SK-N-SH (cell line): Measurements from ENCODE around the gene RNASE8. TPM values are rescaled to one million over a fixed set of nuclear protein-coding genes. Genes with fewer than 3 reads are reported as not detected.

ENCODE experiments used
- CTCF ChIA-PET: fragments of 300-600, 350-600 bp; formaldehyde crosslinking; extraction: SDS; loops from one replicate; lab custom pipeline; 2021; lab: Yijun Ruan, JAX
- POLR2A ChIA-PET: fragments of 350-600 bp; sonication (Branson Sonifier 250); formaldehyde crosslinking; extraction: SDS; loops from one replicate; lab custom pipeline; 2020; ENCODE audit warnings: antibody characterized with exemption, inconsistent platforms; lab: Yijun Ruan, JAX
- DNase-seq: peaks from one replicate; pipeline ENCODE4 v3.0.0; 2012
- H2AFZ ChIP-seq: fragments of 200-600 bp; sonication (generic); 2 replicates; pipeline ENCODE4 v1.8.1; 2016; ENCODE audit warnings: antibody characterized with exemption, mild to moderate bottlenecking, low read depth
- H3F3A ChIP-seq: fragments of 200-600 bp; sonication (generic); replicated peaks from 2 replicates; pipeline ENCODE3; 2016; ENCODE audit warnings: antibody characterized with exemption, mild to moderate bottlenecking; ENCODE audit not compliant: insufficient read depth
- H3K27ac ChIP-seq, 2 experiments: fragments of 200-500 bp in 1 of 2; fragments of 200-600 bp in 1 of 2; sonication (Bioruptor generic) in 1 of 2; sonication (generic), shearing (Covaris generic) in 1 of 2; 2 replicates each; pipeline versions ENCODE4 v1.5.1 to v1.6.1; 2014 to 2016; ENCODE audit warnings: low read depth in 2 of 2, inconsistent platforms in 1 of 2, low read length in 1 of 2, mild to moderate bottlenecking in 1 of 2, mixed read lengths in 1 of 2
- H3K27me3 ChIP-seq: fragments of 200-600 bp; sonication (generic), shearing (Covaris generic); 2 replicates; pipeline ENCODE4 v1.6.1; 2016; ENCODE audit warnings: mixed run types; ENCODE audit not compliant: insufficient read depth
- H3K36me3 ChIP-seq, 2 experiments: fragments of 200-500 bp in 1 of 2; fragments of 200-600 bp in 1 of 2; sonication (Bioruptor generic) in 1 of 2; sonication (generic) in 1 of 2; replicated peaks in 1 of 2; 2 replicates each; pipeline versions ENCODE3 to v1.5.1; 2014 to 2016; ENCODE audit warnings: low read length in 1 of 2, mild to moderate bottlenecking in 1 of 2; ENCODE audit not compliant: insufficient read depth in 2 of 2, control insufficient read depth in 1 of 2
- H3K4me1 ChIP-seq, 2 experiments: fragments of 200-500 bp in 1 of 2; fragments of 200-600 bp in 1 of 2; sonication (Bioruptor generic) in 1 of 2; sonication (generic), shearing (Covaris generic) in 1 of 2; 2 replicates each; pipeline versions ENCODE4 v1.5.1 to v1.6.1; 2014 to 2016; ENCODE audit warnings: low read depth in 1 of 2, low read length in 1 of 2, mixed run types in 1 of 2; ENCODE audit not compliant: insufficient read depth in 2 of 2, control insufficient read depth in 1 of 2
- H3K4me2 ChIP-seq: fragments of 200-600 bp; sonication (generic), shearing (Covaris generic); 2 replicates; pipeline ENCODE4 v1.6.1; 2017; ENCODE audit warnings: mixed run types
- H3K4me3 ChIP-seq, 2 experiments: fragments of 200-500 bp in 1 of 2; fragments of 200-600 bp in 1 of 2; sonication (Bioruptor generic) in 1 of 2; sonication (generic), shearing (Covaris generic) in 1 of 2; 2 replicates each; pipeline versions ENCODE4 v1.5.1 to v1.8.1; 2014 to 2016; ENCODE audit warnings: low read depth in 2 of 2, inconsistent platforms in 1 of 2, low read length in 1 of 2, mild to moderate bottlenecking in 1 of 2, mixed read lengths in 1 of 2, moderate library complexity in 1 of 2
- H3K79me2 ChIP-seq: fragments of 200-600 bp; sonication (generic); 2 replicates; pipeline ENCODE4 v1.8.1; 2017; ENCODE audit warnings: mild to moderate bottlenecking; ENCODE audit not compliant: insufficient read depth
- H3K9ac ChIP-seq: fragments of 200-600 bp; sonication (generic); 2 replicates; pipeline ENCODE4 v1.6.1; 2017; ENCODE audit warnings: mixed run types
- H3K9me2 ChIP-seq: fragments of 200-600 bp; sonication (generic); 2 replicates; pipeline ENCODE4 v1.6.1; 2017; ENCODE audit warnings: mixed run types
- H3K9me3 ChIP-seq: fragments of 200-600 bp; sonication (generic); 2 replicates; pipeline ENCODE4 v1.6.1; 2017; ENCODE audit warnings: mixed run types, mild to moderate bottlenecking, moderate library complexity
- H4K20me1 ChIP-seq: fragments of 200-600 bp; sonication (generic); 2 replicates; pipeline ENCODE4 v1.6.1; 2017; ENCODE audit warnings: mild to moderate bottlenecking, mixed run types; ENCODE audit not compliant: insufficient read depth
- ELF1 ChIP-seq: IDR thresholded peaks from 2 replicates; pipeline ENCODE4 v1.4.0; 2012
- EP300 ChIP-seq, 2 experiments: IDR thresholded peaks; 2 replicates each; pipeline versions ENCODE4 v1.4.0 to v1.6.1; 2012; ENCODE audit warnings: borderline replicate concordance in 1 of 2, low read depth in 1 of 2, low read length in 1 of 2
- EZH2phosphoT487 ChIP-seq: fragments of 200-600 bp; sonication (generic); IDR thresholded peaks from 2 replicates; pipeline ENCODE4 v1.6.1; 2017; ENCODE audit warnings: low read depth, mixed run types, mild to moderate bottlenecking, antibody characterized with exemption, moderate library complexity, borderline replicate concordance
- FOXJ3 ChIP-seq: sonication (generic); formaldehyde crosslinking; IDR thresholded peaks from 2 replicates; pipeline ENCODE4 v1.5.1; 2020; ENCODE audit warnings: mild to moderate bottlenecking, missing genetic modification reagents
- FOXM1 ChIP-seq: IDR thresholded peaks from 2 replicates; pipeline ENCODE4 v1.4.0; 2012; ENCODE audit warnings: low read depth, mild to moderate bottlenecking
- GATA2 ChIP-seq: sonication (generic); formaldehyde crosslinking; IDR thresholded peaks from 2 replicates; pipeline ENCODE4 v1.5.0; 2020; ENCODE audit warnings: mild to moderate bottlenecking, missing genetic modification reagents
- JUND ChIP-seq: IDR thresholded peaks from 2 replicates; pipeline ENCODE4 v1.4.0; 2012
- MXI1 ChIP-seq: IDR thresholded peaks from 2 replicates; pipeline ENCODE4 v1.6.1; 2012; ENCODE audit warnings: mild to moderate bottlenecking, low read depth, low read length, improper control_type of control experiment
- NRF1 ChIP-seq: IDR thresholded peaks from 2 replicates; pipeline ENCODE4 v1.6.1; 2012; ENCODE audit warnings: low read depth, mild to moderate bottlenecking, low read length
- POLR2AphosphoS5 ChIP-seq: IDR thresholded peaks from 2 replicates; pipeline ENCODE4 v1.6.1; 2012; ENCODE audit warnings: low read depth, low read length
- RAD21 ChIP-seq: IDR thresholded peaks from 2 replicates; pipeline ENCODE4 v1.6.1; 2012; ENCODE audit warnings: mild to moderate bottlenecking, low read length
- RCOR1 ChIP-seq: fragments of 150-350 bp; IDR thresholded peaks from 2 replicates; pipeline ENCODE4 v1.6.1; 2017; ENCODE audit warnings: antibody characterized with exemption, low read length
- RFX5 ChIP-seq: IDR thresholded peaks from 2 replicates; pipeline ENCODE4 v1.6.1; 2012; ENCODE audit warnings: mild to moderate bottlenecking, improper control_type of control experiment, low read length
- RXRA ChIP-seq: IDR thresholded peaks from 2 replicates; pipeline ENCODE4 v1.4.0; 2012; ENCODE audit warnings: low read depth, mild to moderate bottlenecking, borderline replicate concordance
- TAF1 ChIP-seq: IDR thresholded peaks from 2 replicates; pipeline ENCODE4 v1.6.1; 2012; ENCODE audit warnings: low read depth, mild to moderate bottlenecking, low read length, moderate library complexity, borderline replicate concordance
- TEAD4 ChIP-seq: IDR thresholded peaks from 2 replicates; pipeline ENCODE4 v1.4.0; 2012; ENCODE audit warnings: mild to moderate bottlenecking, borderline replicate concordance; ENCODE audit not compliant: insufficient read depth
- WGBS: methylation state at CpG from one replicate; pipeline ENCODE4 v1.1.6; 2017; ENCODE audit warnings: low lambda C conversion rate; 5-methylcytosine and 5-hydroxymethylcytosine counted together
- polyA plus RNA-seq, 3 experiments: library from polyadenylated mRNA; depleted of rRNA; stranded (reverse); fragments of >200 nt; gene quantifications; 2 replicates each; pipeline ENCODE4 v1.2.3, GENCODE V29; 2012
- TF ChIP-seq, protein P1 (sequence below): IDR thresholded peaks from 2 replicates; pipeline ENCODE4 v1.4.0; 2012; ENCODE audit warnings: low read depth
- TF ChIP-seq, protein P2 (sequence below): fragments of 150-350 bp; IDR thresholded peaks from 2 replicates; pipeline ENCODE4 v1.6.1; 2016; ENCODE audit warnings: mild to moderate bottlenecking, low read depth, low read length
- TF ChIP-seq, protein P3 (sequence below): IDR thresholded peaks from 2 replicates; pipeline ENCODE4 v1.4.0; 2012; ENCODE audit warnings: low read depth, borderline replicate concordance
- TF ChIP-seq, protein P4 (sequence below): IDR thresholded peaks from 2 replicates; pipeline ENCODE4 v1.6.1; 2012; ENCODE audit warnings: mild to moderate bottlenecking, low read depth, low read length, moderate library complexity

The RNASE8 gene
- polyA plus RNA-seq, 1 of the 3 experiments (the other 2 are of a cell fraction): not detected

DNA sequence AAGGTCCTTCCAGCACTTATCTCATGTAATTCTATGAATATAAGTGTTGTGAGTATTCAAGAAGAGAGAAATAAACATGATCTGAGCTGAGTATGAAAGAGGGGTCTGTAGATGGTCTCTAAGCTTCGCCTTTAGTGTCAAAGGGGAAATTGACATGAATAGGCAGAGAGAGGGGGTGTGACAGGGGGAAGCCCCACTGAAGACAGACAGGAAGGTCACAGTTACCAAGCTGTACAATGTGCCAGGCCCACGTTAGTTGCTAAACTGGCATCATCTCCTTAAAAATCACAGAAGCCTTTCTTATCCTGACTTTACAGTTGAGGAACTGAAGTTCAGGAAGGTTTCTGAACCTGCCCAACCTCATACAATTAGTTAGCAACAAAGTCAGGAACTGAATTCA is 20.1 kb downstream of the RNASE8 start:
- Histone ChIP-seq H3K9me2 (no peaks in the 10 kb centered on the region), H3K27me3 (no peaks in the 10 kb centered on the region), H3K4me3 (no peak overlapping the region), H3K9ac (no peak overlapping the region), H3K79me2 (peaks cover 28% of the 10 kb centered on the region), H3K36me3 (peaks cover 76 to 96% of the 10 kb centered on the region in 2 experiments), H3K27ac (no peak overlapping the region), H3F3A (peaks cover 3% of the 10 kb centered on the region), H3K4me1 (peaks cover 4 to 14% of the 10 kb centered on the region in 2 experiments; a peak in 3 of 4 replicates), H2AFZ (no peak overlapping the region), H3K4me2 (no peak overlapping the region), H4K20me1 (0 out of 2 replicates have a peak, but pooled peaks cover 8% of the 10 kb centered on the region), H3K9me3 (no peaks in the 10 kb centered on the region)
- 93% methylated on average over 2 of the region's 2 CpGs for WGBS
- no peak for TF ChIP-seq POLR2AphosphoS5
- TF ChIP-seq, protein P1, sequence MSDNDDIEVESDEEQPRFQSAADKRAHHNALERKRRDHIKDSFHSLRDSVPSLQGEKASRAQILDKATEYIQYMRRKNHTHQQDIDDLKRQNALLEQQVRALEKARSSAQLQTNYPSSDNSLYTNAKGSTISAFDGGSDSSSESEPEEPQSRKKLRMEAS: no peak
- TF ChIP-seq MXI1: no peak
- no peak for TF ChIP-seq EZH2phosphoT487
- TF ChIP-seq, protein P2, sequence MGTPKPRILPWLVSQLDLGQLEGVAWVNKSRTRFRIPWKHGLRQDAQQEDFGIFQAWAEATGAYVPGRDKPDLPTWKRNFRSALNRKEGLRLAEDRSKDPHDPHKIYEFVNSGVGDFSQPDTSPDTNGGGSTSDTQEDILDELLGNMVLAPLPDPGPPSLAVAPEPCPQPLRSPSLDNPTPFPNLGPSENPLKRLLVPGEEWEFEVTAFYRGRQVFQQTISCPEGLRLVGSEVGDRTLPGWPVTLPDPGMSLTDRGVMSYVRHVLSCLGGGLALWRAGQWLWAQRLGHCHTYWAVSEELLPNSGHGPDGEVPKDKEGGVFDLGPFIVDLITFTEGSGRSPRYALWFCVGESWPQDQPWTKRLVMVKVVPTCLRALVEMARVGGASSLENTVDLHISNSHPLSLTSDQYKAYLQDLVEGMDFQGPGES: no peak
- no peak for TF ChIP-seq TEAD4
- TF ChIP-seq JUND: no peak
- no peak for TF ChIP-seq FOXM1
- no peak for TF ChIP-seq GATA2
- TF ChIP-seq FOXJ3 (CRISPR knock-in tag): no peak
- TF ChIP-seq ELF1: no peak
- no peak for TF ChIP-seq EP300 (IDR thresholded peaks at IDR 0.05; ENCODE audit: borderline replicate concordance in 1 of 2, low read depth in 1 of 2, low read length in 1 of 2)
- no peak for TF ChIP-seq RAD21
- no peak for TF ChIP-seq TAF1
- TF ChIP-seq, protein P3, sequence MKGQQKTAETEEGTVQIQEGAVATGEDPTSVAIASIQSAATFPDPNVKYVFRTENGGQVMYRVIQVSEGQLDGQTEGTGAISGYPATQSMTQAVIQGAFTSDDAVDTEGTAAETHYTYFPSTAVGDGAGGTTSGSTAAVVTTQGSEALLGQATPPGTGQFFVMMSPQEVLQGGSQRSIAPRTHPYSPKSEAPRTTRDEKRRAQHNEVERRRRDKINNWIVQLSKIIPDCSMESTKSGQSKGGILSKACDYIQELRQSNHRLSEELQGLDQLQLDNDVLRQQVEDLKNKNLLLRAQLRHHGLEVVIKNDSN: no peak
- no peak for TF ChIP-seq NRF1
- TF ChIP-seq RFX5: no peak
- DNase-seq: no peak
- POLR2A ChIA-PET: no interaction called here
- CTCF ChIA-PET: interaction anchor here (2.1 to 3.5 kb wide), 3 partner anchors 15 to 63 kb away, joined by 11 to 14 read pairs (median 13); no protein-coding TSS in a partner anchor

DNA sequence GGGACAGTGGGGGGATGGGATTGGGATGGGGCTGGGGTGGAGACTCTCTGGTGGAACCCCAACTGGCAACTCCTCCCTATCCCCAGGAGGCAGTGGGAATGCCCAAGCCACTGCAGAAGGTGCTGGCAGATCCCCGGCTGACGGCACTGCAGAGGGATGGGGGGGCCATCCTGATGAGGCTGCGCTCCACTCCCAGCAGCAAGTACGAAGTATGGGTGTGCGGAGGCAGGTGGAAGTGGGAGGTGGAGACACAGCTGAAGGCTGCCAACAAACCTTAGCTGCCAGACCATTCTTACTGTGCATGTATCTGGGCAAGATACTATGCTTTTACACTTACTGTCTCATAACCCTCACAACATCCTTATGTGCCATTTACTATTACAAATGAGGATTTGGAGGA is 20.7 kb downstream of the RNASE8 start:
- 100% methylated on average over 5 of the region's 5 CpGs for WGBS
- Histone ChIP-seq H3K4me3 (no peak overlapping the region), H4K20me1 (0 out of 2 replicates have a peak, but pooled peaks cover 8% of the 10 kb centered on the region), H3K36me3 (peaks cover 76 to 95% of the 10 kb centered on the region in 2 experiments), H3K79me2 (peaks cover 22% of the 10 kb centered on the region), H3F3A (peaks cover 3% of the 10 kb centered on the region), H3K9me3 (no peaks in the 10 kb centered on the region), H3K4me1 (peaks cover 0 to 13% of the 10 kb centered on the region in 2 experiments; a peak in 1 of 4 replicates), H2AFZ (no peak overlapping the region), H3K27ac (no peak overlapping the region), H3K27me3 (no peaks in the 10 kb centered on the region), H3K9me2 (no peaks in the 10 kb centered on the region), H3K9ac (no peak overlapping the region), H3K4me2 (no peak overlapping the region)
- ChIA-PET CTCF (interaction anchor here (2.1 to 3.5 kb wide), 3 partner anchors 14 to 63 kb away, joined by 11 to 14 read pairs (median 13); no protein-coding TSS in a partner anchor), POLR2A (no interaction called here)
- TF ChIP-seq ELF1 (no peak), TEAD4 (no peak), NRF1 (no peak), RCOR1 (no peak), RXRA (no peak), EP300 (IDR thresholded peaks at IDR 0.05; ENCODE audit: borderline replicate concordance in 1 of 2, low read depth in 1 of 2, low read length in 1 of 2) (no peak)
- TF ChIP-seq, protein P2: no peak
- TF ChIP-seq, protein P4, sequence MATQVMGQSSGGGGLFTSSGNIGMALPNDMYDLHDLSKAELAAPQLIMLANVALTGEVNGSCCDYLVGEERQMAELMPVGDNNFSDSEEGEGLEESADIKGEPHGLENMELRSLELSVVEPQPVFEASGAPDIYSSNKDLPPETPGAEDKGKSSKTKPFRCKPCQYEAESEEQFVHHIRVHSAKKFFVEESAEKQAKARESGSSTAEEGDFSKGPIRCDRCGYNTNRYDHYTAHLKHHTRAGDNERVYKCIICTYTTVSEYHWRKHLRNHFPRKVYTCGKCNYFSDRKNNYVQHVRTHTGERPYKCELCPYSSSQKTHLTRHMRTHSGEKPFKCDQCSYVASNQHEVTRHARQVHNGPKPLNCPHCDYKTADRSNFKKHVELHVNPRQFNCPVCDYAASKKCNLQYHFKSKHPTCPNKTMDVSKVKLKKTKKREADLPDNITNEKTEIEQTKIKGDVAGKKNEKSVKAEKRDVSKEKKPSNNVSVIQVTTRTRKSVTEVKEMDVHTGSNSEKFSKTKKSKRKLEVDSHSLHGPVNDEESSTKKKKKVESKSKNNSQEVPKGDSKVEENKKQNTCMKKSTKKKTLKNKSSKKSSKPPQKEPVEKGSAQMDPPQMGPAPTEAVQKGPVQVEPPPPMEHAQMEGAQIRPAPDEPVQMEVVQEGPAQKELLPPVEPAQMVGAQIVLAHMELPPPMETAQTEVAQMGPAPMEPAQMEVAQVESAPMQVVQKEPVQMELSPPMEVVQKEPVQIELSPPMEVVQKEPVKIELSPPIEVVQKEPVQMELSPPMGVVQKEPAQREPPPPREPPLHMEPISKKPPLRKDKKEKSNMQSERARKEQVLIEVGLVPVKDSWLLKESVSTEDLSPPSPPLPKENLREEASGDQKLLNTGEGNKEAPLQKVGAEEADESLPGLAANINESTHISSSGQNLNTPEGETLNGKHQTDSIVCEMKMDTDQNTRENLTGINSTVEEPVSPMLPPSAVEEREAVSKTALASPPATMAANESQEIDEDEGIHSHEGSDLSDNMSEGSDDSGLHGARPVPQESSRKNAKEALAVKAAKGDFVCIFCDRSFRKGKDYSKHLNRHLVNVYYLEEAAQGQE: no peak
- TF ChIP-seq, protein P1: no peak
- no peak for DNase-seq
